H1 (cell line): ENCODE data around the gene REG4. TPM values are rescaled to one million over a fixed set of nuclear protein-coding genes. Genes with fewer than 3 reads are reported as not detected.
A peak's percentile ranks its signal among the peaks of the same experiment; 100 is the strongest.

Experiments
- CTCF ChIA-PET: fragments of 300-600 bp; sonication (Branson Sonifier 250); formaldehyde crosslinking; loops from one replicate; lab custom pipeline; 2021; ENCODE audit not compliant: partially characterized antibody; lab: Charles Lee
- POLR2A ChIA-PET: fragments of 300-600 bp; sonication (Branson Sonifier 250); formaldehyde crosslinking; loops from one replicate; lab custom pipeline; 2021; ENCODE audit warnings: inconsistent platforms; ENCODE audit not compliant: partially characterized antibody; lab: Charles Lee
- DNase-seq, 2 experiments: peaks; one replicate each; pipeline versions ENCODE4 v3.0.0 to v3.0.0-alpha.2; 2010 to 2022; ENCODE audit warnings: low spot score in 2 of 2, low read depth in 1 of 2, mixed read lengths in 1 of 2
- FAIRE-seq: peaks from 2 replicates; lab custom pipeline; 2011; peaks lifted over from hg19 to GRCh38; lab: Jason Lieb, UNC
- H2AFZ ChIP-seq: 2 replicates; pipeline ENCODE4 v1.8.1; 2012; ENCODE audit warnings: low read length, inconsistent platforms
- H2AK5ac ChIP-seq: 2 replicates; pipeline ENCODE4 v1.6.1; 2013; ENCODE audit warnings: low read depth, low read length
- H2BK120ac ChIP-seq: replicated peaks from 2 replicates; pipeline ENCODE3; 2013; ENCODE audit warnings: low read depth, low read length, inconsistent platforms
- H2BK12ac ChIP-seq: 2 replicates; pipeline ENCODE4 v1.6.1; 2013; ENCODE audit warnings: low read depth, low read length
- H2BK15ac ChIP-seq: 2 replicates; pipeline ENCODE4 v1.6.1; 2013; ENCODE audit warnings: low read length
- H2BK20ac ChIP-seq: 2 replicates; pipeline ENCODE4 v1.6.1; 2013; ENCODE audit warnings: low read length
- H2BK5ac ChIP-seq: 2 replicates; pipeline ENCODE4 v1.6.1; 2013; ENCODE audit warnings: low read depth, low read length
- H3K14ac ChIP-seq: 2 replicates; pipeline ENCODE4 v1.6.1; 2013; ENCODE audit warnings: inconsistent platforms; ENCODE audit not compliant: insufficient read length
- H3K18ac ChIP-seq: 2 replicates; pipeline ENCODE4 v1.6.1; 2013; ENCODE audit warnings: low read length; ENCODE audit errors: extremely low read depth
- H3K23ac ChIP-seq: 2 replicates; pipeline ENCODE4 v1.6.1; 2013; ENCODE audit warnings: inconsistent platforms; ENCODE audit not compliant: insufficient read length
- H3K23me2 ChIP-seq: 2 replicates; pipeline ENCODE4 v1.6.1; 2013; ENCODE audit warnings: low read depth, low read length
- H3K27ac ChIP-seq: 2 replicates; pipeline ENCODE4 v1.6.1; 2011; ENCODE audit warnings: low read depth, low read length, inconsistent platforms
- H3K27me3 ChIP-seq, 4 experiments: replicated peaks in 1 of 4; 1 replicate in 1 of 4; 2 replicates in 3 of 4; pipeline versions ENCODE4 v1.6.1 to v1.8.1; 2011 to 2013; ENCODE audit warnings: low read length in 3 of 4, mild to moderate bottlenecking in 3 of 4, inconsistent platforms in 2 of 4, mixed read lengths in 2 of 4, moderate library complexity in 1 of 4; ENCODE audit not compliant: control insufficient read depth in 3 of 4, insufficient read depth in 3 of 4; ENCODE audit errors: extremely low read depth in 1 of 4
- H3K36me3 ChIP-seq, 4 experiments: 2 replicates each; pipeline versions ENCODE4 v1.6.1 to v1.8.1; 2011 to 2013; ENCODE audit warnings: mild to moderate bottlenecking in 4 of 4, low read length in 3 of 4, moderate library complexity in 2 of 4, control low read depth in 1 of 4, inconsistent platforms in 1 of 4; ENCODE audit not compliant: insufficient read depth in 4 of 4, control insufficient read depth in 2 of 4
- H3K4ac ChIP-seq: replicated peaks from 2 replicates; pipeline ENCODE3; 2013; ENCODE audit warnings: low read length, low read depth, mixed read lengths, inconsistent platforms; ENCODE audit not compliant: insufficient read length
- H3K4me1 ChIP-seq, 4 experiments: replicated peaks in 1 of 4; 1 replicate in 1 of 4; 2 replicates in 3 of 4; pipeline versions ENCODE4 v1.6.1 to v1.8.1; 2011 to 2013; ENCODE audit warnings: low read length in 3 of 4, inconsistent platforms in 2 of 4, mixed read lengths in 1 of 4; ENCODE audit not compliant: insufficient read depth in 4 of 4, control insufficient read depth in 3 of 4
- H3K4me2 ChIP-seq, 2 experiments: 2 replicates each; pipeline versions ENCODE4 v1.6.1 to v1.8.1; 2011 to 2013; ENCODE audit warnings: low read depth in 2 of 2, low read length in 2 of 2, control low read depth in 1 of 2, inconsistent platforms in 1 of 2, mild to moderate bottlenecking in 1 of 2; ENCODE audit not compliant: insufficient read depth in 1 of 2
- H3K4me3 ChIP-seq, 4 experiments: fragments of 200-600, 300-600 bp in 1 of 4; sonication (generic), shearing (Covaris generic), sonication (Bioruptor Twin) in 1 of 4; 2 replicates each; pipeline versions ENCODE4 v1.5.1 to v1.8.1; 2011 to 2016; ENCODE audit warnings: low read length in 4 of 4, low read depth in 3 of 4, control low read depth in 2 of 4, inconsistent platforms in 2 of 4, mild to moderate bottlenecking in 2 of 4, mixed read lengths in 1 of 4, moderate library complexity in 1 of 4; ENCODE audit not compliant: insufficient read depth in 2 of 4; ENCODE audit errors: extremely low read depth in 1 of 4
- H3K56ac ChIP-seq: replicated peaks from 2 replicates; pipeline ENCODE3; 2013; ENCODE audit warnings: low read depth, mild to moderate bottlenecking, mixed read lengths, low read length, inconsistent platforms; ENCODE audit not compliant: insufficient read length
- H3K79me1 ChIP-seq: 2 replicates; pipeline ENCODE4 v1.6.1; 2013; ENCODE audit warnings: low read depth, low read length, control low read depth
- H3K79me2 ChIP-seq, 2 experiments: 2 replicates each; pipeline versions ENCODE4 v1.6.1 to v1.8.1; 2012 to 2013; ENCODE audit warnings: low read length in 2 of 2, mild to moderate bottlenecking in 2 of 2, inconsistent platforms in 1 of 2; ENCODE audit not compliant: insufficient read depth in 2 of 2, control insufficient read depth in 1 of 2
- H3K9ac ChIP-seq, 4 experiments: replicated peaks in 1 of 4; 1 replicate in 1 of 4; 2 replicates in 3 of 4; pipeline versions ENCODE4 v1.6.1 to v1.8.1; 2011 to 2013; ENCODE audit warnings: low read depth in 3 of 4, low read length in 3 of 4, control low read depth in 2 of 4, mild to moderate bottlenecking in 2 of 4, moderate library complexity in 2 of 4, inconsistent platforms in 1 of 4; ENCODE audit errors: extremely low read depth in 1 of 4
- H3K9me3 ChIP-seq, 2 experiments: 2 replicates each; pipeline versions ENCODE4 v1.6.1 to v1.8.1; 2012 to 2013; ENCODE audit warnings: mild to moderate bottlenecking in 2 of 2, moderate library complexity in 2 of 2, control low read depth in 1 of 2, inconsistent platforms in 1 of 2, low read depth in 1 of 2, low read length in 1 of 2, mixed read lengths in 1 of 2; ENCODE audit not compliant: insufficient read depth in 2 of 2
- H4K20me1 ChIP-seq, 2 experiments: replicated peaks in 1 of 2; 2 replicates each; pipeline versions ENCODE3 to v1.8.1; 2011 to 2013; ENCODE audit warnings: inconsistent platforms in 2 of 2, low read length in 2 of 2, mild to moderate bottlenecking in 1 of 2; ENCODE audit not compliant: insufficient read depth in 2 of 2, control insufficient read depth in 1 of 2
- H4K5ac ChIP-seq: 2 replicates; pipeline ENCODE4 v1.6.1; 2013; ENCODE audit warnings: low read length, low read depth, mixed read lengths, inconsistent platforms; ENCODE audit not compliant: insufficient read length
- H4K8ac ChIP-seq: 2 replicates; pipeline ENCODE4 v1.8.0; 2013; ENCODE audit warnings: mild to moderate bottlenecking, moderate library complexity, low read length, inconsistent platforms; ENCODE audit not compliant: insufficient read depth; ENCODE audit errors: extremely low read depth
- H4K91ac ChIP-seq: replicated peaks from 2 replicates; pipeline ENCODE3; 2013; ENCODE audit warnings: low read length, mixed read lengths, inconsistent platforms; ENCODE audit not compliant: insufficient read length
- NRF1 ChIP-seq: IDR thresholded peaks from 2 replicates; pipeline ENCODE4 v1.6.1; 2011; ENCODE audit warnings: mild to moderate bottlenecking, low read depth, low read length, improper control_type of control experiment
- whole genome bisulfite sequencing, 2 experiments: shearing (Covaris generic) in 1 of 2; methylation state at CpG; one replicate each; pipeline versions ENCODE4 v1.1.6 to v1.1.7; 2013 to 2015; ENCODE audit warnings: low lambda C conversion rate in 2 of 2, mixed read lengths in 2 of 2, inconsistent platforms in 1 of 2, low coverage in 1 of 2, missing lambda C conversion rate in 1 of 2; ENCODE audit not compliant: insufficient replicate concordance in 2 of 2, insufficient coverage in 1 of 2, insufficient read length in 1 of 2; ENCODE audit errors: extremely low coverage in 1 of 2, missing lambda C conversion rate in 1 of 2; 5-methylcytosine and 5-hydroxymethylcytosine counted together
- polyA plus RNA-seq, 7 experiments: library from polyadenylated mRNA; depleted of rRNA in 3 of 7; stranded (reverse) in 5 of 7; unstranded in 2 of 7; fragments of >200 nt in 5 of 7; fragments of 200-250 nt in 2 of 7; gene quantifications; 1 replicate in 5 of 7; 2 replicates in 1 of 7; 4 replicates in 1 of 7; pipeline versions ENCODE4 v1.2.1 to v1.2.3, GENCODE V29; 2011 to 2013; ENCODE audit warnings: missing spikeins in 2 of 7, mixed read lengths in 2 of 7
- total RNA-seq: library from RNA; stranded (reverse); fragmentation: NEBNext Ultra II Directional; extraction: Animal tissue kit (Norgen Biotek cat#: 25700); gene quantifications from 2 replicates; pipeline ENCODE4 v1.2.1, GENCODE V29; 2021

REG4 gene
- total and polyA plus RNA-seq, 2 of the 8 experiments (the other 6 are each of a cell fraction or from before 2014, with no cell fraction given) = not detected

DNA sequence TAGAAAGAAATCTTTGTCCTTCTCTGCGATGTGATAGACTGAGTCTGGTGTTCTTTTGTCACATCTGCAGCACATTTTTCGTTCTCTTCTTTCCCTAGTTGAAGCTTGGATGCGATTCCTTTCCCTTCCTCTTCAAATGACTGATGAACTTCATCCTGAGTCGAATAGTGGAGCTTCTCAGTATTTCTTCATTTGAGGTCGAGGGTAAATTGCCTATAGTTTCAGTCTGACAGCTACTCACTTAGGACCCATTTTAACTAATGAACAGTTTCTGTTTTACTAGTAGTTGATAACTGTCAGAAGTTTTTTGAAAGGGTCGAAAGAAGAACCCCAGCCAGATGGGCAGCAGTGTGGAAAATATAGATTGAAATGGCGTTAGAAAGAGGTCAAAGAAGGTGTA lies 4.7 kb upstream of the REG4 start:
- H2BK12ac ChIP-seq = no peak overlapping the region
- no peak overlapping the region for H3K56ac ChIP-seq
- POLR2A ChIA-PET = no interaction called here
- DNase-seq (peak in 1 of 2 experiments; percentile 6), FAIRE-seq (no peak)
- CTCF ChIA-PET = interaction anchor here (0.9 to 2.0 kb wide), 7 partner anchors 11 to 540 kb away, joined by 3 to 6 read pairs (median 3); no protein-coding TSS in a partner anchor
- H3K27me3 ChIP-seq = peaks cover 0 to 2% (median 0%) of the 10 kb centered on the region in 4 experiments; a peak in 1 of 7 replicates
- no peak overlapping the region for H3K27ac ChIP-seq
- H3K18ac ChIP-seq = no peak overlapping the region
- no peak overlapping the region for H3K9ac ChIP-seq
- no peak overlapping the region for H2AK5ac ChIP-seq
- H2BK5ac ChIP-seq = no peak overlapping the region
- no peaks in the 10 kb centered on the region for H3K9me3 ChIP-seq
- no peaks in the 10 kb centered on the region for H3K36me3 ChIP-seq
- H4K8ac ChIP-seq = no peak overlapping the region
- no peak overlapping the region for H2BK15ac ChIP-seq
- H3K79me1 ChIP-seq = no peaks in the 10 kb centered on the region
- H4K5ac ChIP-seq = no peak overlapping the region
- no peak overlapping the region for H2BK120ac ChIP-seq
- no peak overlapping the region for H4K91ac ChIP-seq
- no peaks in the 10 kb centered on the region for H3K23me2 ChIP-seq
- no peak overlapping the region for H2AFZ ChIP-seq
- no peaks in the 10 kb centered on the region for H4K20me1 ChIP-seq
- 90 to 100% methylated on average over 1 to 7 of the region's 7 CpGs for WGBS, 2 experiments
- H3K4ac ChIP-seq = no peak overlapping the region
- H3K23ac ChIP-seq = no peak overlapping the region
- H2BK20ac ChIP-seq = no peak overlapping the region
- TF ChIP-seq NRF1 = no peak
- TF ChIP-seq, all 59 proteins: peak for 0
- H3K4me1 ChIP-seq = no peaks in the 10 kb centered on the region
- H3K14ac ChIP-seq = no peak overlapping the region
- no peaks in the 10 kb centered on the region for H3K79me2 ChIP-seq
- H3K4me2 ChIP-seq = no peak overlapping the region
- no peak overlapping the region for H3K4me3 ChIP-seq
